Endodermal cell (in vitro differentiated cells): Measurements from ENCODE around the gene STARD13. TPM values are rescaled to one million over a fixed set of nuclear protein-coding genes. Genes with fewer than 3 reads are reported as not detected.

Experiments used
- DNase-seq: peaks from one replicate; pipeline ENCODE4 v3.0.0-alpha.2; 2017
- H3K27ac ChIP-seq: 2 replicates; pipeline ENCODE4 v1.5.1; 2013; ENCODE audit warnings: mild to moderate bottlenecking, low read depth, low read length, moderate library complexity
- H3K27me3 ChIP-seq: 2 replicates; pipeline ENCODE4 v1.6.1; 2013; ENCODE audit warnings: mild to moderate bottlenecking, low read length, moderate library complexity; ENCODE audit not compliant: insufficient read depth, control insufficient read depth, poor library complexity, severe bottlenecking
- H3K36me3 ChIP-seq: 2 replicates; pipeline ENCODE4 v1.7.0; 2013; ENCODE audit warnings: mild to moderate bottlenecking, low read length, moderate library complexity; ENCODE audit not compliant: control insufficient read depth, insufficient read depth
- H3K4me1 ChIP-seq: one replicate; pipeline ENCODE4 v1.7.0; 2013; ENCODE audit warnings: low read length; ENCODE audit not compliant: control insufficient read depth, insufficient read depth
- H3K4me3 ChIP-seq: 2 replicates; pipeline ENCODE4 v1.5.1; 2013; ENCODE audit warnings: mild to moderate bottlenecking, low read length, moderate library complexity
- H3K9ac ChIP-seq: 2 replicates; pipeline ENCODE4 v1.6.1; 2013; ENCODE audit warnings: mild to moderate bottlenecking, low read length, moderate library complexity; ENCODE audit not compliant: poor library complexity, severe bottlenecking; ENCODE audit errors: extremely low read depth
- H3K9me3 ChIP-seq: 2 replicates; pipeline ENCODE4 v1.6.1; 2013; ENCODE audit warnings: mild to moderate bottlenecking, low read length, moderate library complexity; ENCODE audit not compliant: control insufficient read depth
- H3K27ac Mint-ChIP-seq: 2 replicates; pipeline ENCODE4 v1.8.0; 2020; ENCODE audit warnings: mixed read lengths
- H3K27me3 Mint-ChIP-seq: 2 replicates; pipeline ENCODE4 v1.8.0; 2021; ENCODE audit warnings: mild to moderate bottlenecking, mixed read lengths; ENCODE audit not compliant: insufficient read depth
- H3K36me3 Mint-ChIP-seq: 2 replicates; pipeline ENCODE4 v1.8.0; 2020; ENCODE audit warnings: low read depth, mixed read lengths
- H3K4me1 Mint-ChIP-seq: 2 replicates; pipeline ENCODE4 v1.8.0; 2020; ENCODE audit warnings: mixed read lengths
- H3K4me3 Mint-ChIP-seq: 2 replicates; pipeline ENCODE4 v1.8.0; 2020; ENCODE audit warnings: mild to moderate bottlenecking, moderate library complexity, mixed read lengths
- H3K9me3 Mint-ChIP-seq: 2 replicates; pipeline ENCODE4 v1.8.0; 2020; ENCODE audit warnings: mild to moderate bottlenecking, mixed read lengths
- CTCF ChIP-seq: fragments of 200-600 bp; sonication (generic); conservative IDR thresholded peaks from 2 replicates; pipeline ENCODE4 v1.5.0; 2021; ENCODE audit warnings: antibody characterized with exemption, mild to moderate bottlenecking
- WGBS, 2 experiments: methylation state at CpG; one replicate each; pipeline versions ENCODE4 v1.1.5 to v1.1.7; 2013; ENCODE audit warnings: missing lambda C conversion rate in 2 of 2, mixed read lengths in 1 of 2; ENCODE audit not compliant: insufficient coverage in 1 of 2, insufficient read length in 1 of 2; 5-methylcytosine and 5-hydroxymethylcytosine counted together
- total RNA-seq, 2 donors: library from RNA; stranded (reverse); fragmentation: NEBNext Ultra II Directional in 1 of 2; extraction: Animal tissue kit (Norgen Biotek cat#: 25700) in 1 of 2; gene quantifications; 2 replicates in 1 of 2; 3 replicates in 1 of 2; pipeline ENCODE4 v1.2.1, GENCODE V29; 2021

The STARD13 gene
- total RNA-seq, 2 donors from 2014 or later: 2.5 to 3.7 TPM

- Histone ChIP-seq H3K4me3 (no peak overlapping the region), H3K27ac (no peak overlapping the region), H3K9ac (no peak overlapping the region), H3K4me1 (no peaks in the 10 kb centered on the region), H3K36me3 (no peaks in the 10 kb centered on the region), H3K9me3 (no peaks in the 10 kb centered on the region), H3K27me3 (peaks cover 50% of the 10 kb centered on the region)
- Mint-ChIP-seq H3K9me3 (no peaks in the 10 kb centered on the region), H3K36me3 (peaks cover 2% of the 10 kb centered on the region), H3K4me3 (no peak overlapping the region), H3K27me3 (peaks cover 35% of the 10 kb centered on the region), H3K27ac (no peak overlapping the region), H3K4me1 (peaks cover 27% of the 10 kb centered on the region)
- WGBS, 2 experiments: 92 to 94% methylated on average over 12 to 14 of the region's 14 CpGs
- no peak for TF ChIP-seq CTCF
- no peak for DNase-seq
These were observed 174.7 kb downstream of the STARD13 start for GRCh38 chr13:33110713-33111413.

- no peak overlapping the region for H3K4me3 ChIP-seq
- peaks cover 47% of the 10 kb centered on the region for H3K27me3 ChIP-seq
- Mint-ChIP-seq H3K27ac (no peak overlapping the region), H3K4me3 (no peak overlapping the region), H3K4me1 (peaks cover 23% of the 10 kb centered on the region), H3K9me3 (no peaks in the 10 kb centered on the region), H3K27me3 (peaks cover 33% of the 10 kb centered on the region), H3K36me3 (peaks cover 2% of the 10 kb centered on the region)
- H3K27ac ChIP-seq: no peak overlapping the region
- H3K9me3 ChIP-seq: no peaks in the 10 kb centered on the region
- DNase-seq: no peak
- H3K9ac ChIP-seq: no peak overlapping the region
- no peak for TF ChIP-seq CTCF
- H3K36me3 ChIP-seq: no peaks in the 10 kb centered on the region
- 98% methylated on average over 5 of the region's 5 CpGs for WGBS, 2 experiments
- no peaks in the 10 kb centered on the region for H3K4me1 ChIP-seq
These were observed 175.2 kb downstream of the STARD13 start for GRCh38 chr13:33110386-33110712.

DNA sequence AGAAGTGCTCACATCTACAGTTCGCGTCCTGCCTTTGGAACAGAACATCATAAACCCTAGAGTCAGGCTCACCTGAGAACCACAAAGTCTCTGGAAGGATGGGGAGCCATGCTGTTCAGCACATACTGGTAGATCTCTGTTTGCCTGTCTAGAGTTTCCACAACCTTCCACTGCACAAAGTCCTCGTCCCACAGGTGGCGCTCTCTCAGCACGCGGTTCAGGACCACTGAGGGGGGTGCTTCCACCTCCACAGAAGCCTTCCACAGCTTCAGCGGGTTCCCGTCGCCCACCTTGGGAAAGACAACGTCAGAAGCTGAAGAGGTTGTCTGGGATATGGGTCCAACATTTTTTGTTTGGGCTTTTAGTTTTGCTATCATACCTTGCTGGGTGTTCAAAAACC is 175.8 kb downstream of the STARD13 start:
- H3K9me3 ChIP-seq: no peaks in the 10 kb centered on the region
- Mint-ChIP-seq H3K27me3 (peaks cover 30% of the 10 kb centered on the region), H3K27ac (no peak overlapping the region), H3K9me3 (no peaks in the 10 kb centered on the region), H3K4me3 (no peak overlapping the region), H3K4me1 (peaks cover 21% of the 10 kb centered on the region), H3K36me3 (peaks cover 2% of the 10 kb centered on the region)
- DNase-seq: peak; percentile 78
- H3K9ac ChIP-seq: no peak overlapping the region
- no peak overlapping the region for H3K4me3 ChIP-seq
- H3K27ac ChIP-seq: no peak overlapping the region
- H3K36me3 ChIP-seq: no peaks in the 10 kb centered on the region
- H3K27me3 ChIP-seq: peaks cover 42% of the 10 kb centered on the region
- peak; percentile 71 for TF ChIP-seq CTCF
- no peaks in the 10 kb centered on the region for H3K4me1 ChIP-seq
- 82 to 86% methylated on average over 4 to 10 of the region's 10 CpGs for WGBS, 2 experiments
